ENCODE measurements around the gene BHLHE40. TPM values are rescaled to one million over a fixed set of nuclear protein-coding genes. Genes with fewer than 3 reads are reported as not detected.

BHLHE40 gene
- total RNA-seq, 4 donors from 2014 or later = 13.1 to 28.5 (median 20.2) TPM

DNA sequence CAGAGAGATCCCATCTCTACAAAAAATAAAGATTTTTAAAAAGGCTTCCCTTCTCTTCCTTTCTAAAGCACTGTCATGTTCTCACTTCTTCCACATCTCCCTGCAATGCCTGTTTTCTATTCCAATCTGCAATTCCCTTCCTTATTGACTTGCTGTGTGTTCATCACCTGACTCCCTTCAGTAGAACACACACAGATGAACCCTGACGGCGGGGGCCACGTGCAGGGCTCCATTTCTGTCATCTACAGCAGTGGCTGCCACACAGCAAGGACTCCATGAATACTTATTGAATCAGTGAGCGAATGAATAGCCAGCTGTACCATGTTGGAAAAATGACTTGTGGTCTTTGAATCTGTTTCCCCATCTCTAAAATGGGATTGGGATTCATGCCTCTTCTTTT, 26.1 kb downstream of the BHLHE40 start:
- Histone ChIP-seq H3K4me1 (peaks cover 0 to 3% of the 10 kb centered on the region in 2 donors), H3K27me3 (no peaks in the 10 kb centered on the region), H3K9me3 (no peaks in the 10 kb centered on the region), H3K27ac (no peak overlapping the region), H3K36me3 (no peaks in the 10 kb centered on the region), H3K4me3 (replicated peaks in 1 of 3) (no peak overlapping the region)
- no peak for DNase-seq
- TF ChIP-seq, protein P1, sequence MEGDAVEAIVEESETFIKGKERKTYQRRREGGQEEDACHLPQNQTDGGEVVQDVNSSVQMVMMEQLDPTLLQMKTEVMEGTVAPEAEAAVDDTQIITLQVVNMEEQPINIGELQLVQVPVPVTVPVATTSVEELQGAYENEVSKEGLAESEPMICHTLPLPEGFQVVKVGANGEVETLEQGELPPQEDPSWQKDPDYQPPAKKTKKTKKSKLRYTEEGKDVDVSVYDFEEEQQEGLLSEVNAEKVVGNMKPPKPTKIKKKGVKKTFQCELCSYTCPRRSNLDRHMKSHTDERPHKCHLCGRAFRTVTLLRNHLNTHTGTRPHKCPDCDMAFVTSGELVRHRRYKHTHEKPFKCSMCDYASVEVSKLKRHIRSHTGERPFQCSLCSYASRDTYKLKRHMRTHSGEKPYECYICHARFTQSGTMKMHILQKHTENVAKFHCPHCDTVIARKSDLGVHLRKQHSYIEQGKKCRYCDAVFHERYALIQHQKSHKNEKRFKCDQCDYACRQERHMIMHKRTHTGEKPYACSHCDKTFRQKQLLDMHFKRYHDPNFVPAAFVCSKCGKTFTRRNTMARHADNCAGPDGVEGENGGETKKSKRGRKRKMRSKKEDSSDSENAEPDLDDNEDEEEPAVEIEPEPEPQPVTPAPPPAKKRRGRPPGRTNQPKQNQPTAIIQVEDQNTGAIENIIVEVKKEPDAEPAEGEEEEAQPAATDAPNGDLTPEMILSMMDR (IDR thresholded peaks at IDR 0.05) = no peak
- TF ChIP-seq POLR2A (IDR thresholded peaks at IDR 0.05) = no peak
- WGBS, 2 donors = 48 to 72% methylated on average over 4 of the region's 4 CpGs
- intact Hi-C loops (cut with DNase I) = no loop called here

DNA sequence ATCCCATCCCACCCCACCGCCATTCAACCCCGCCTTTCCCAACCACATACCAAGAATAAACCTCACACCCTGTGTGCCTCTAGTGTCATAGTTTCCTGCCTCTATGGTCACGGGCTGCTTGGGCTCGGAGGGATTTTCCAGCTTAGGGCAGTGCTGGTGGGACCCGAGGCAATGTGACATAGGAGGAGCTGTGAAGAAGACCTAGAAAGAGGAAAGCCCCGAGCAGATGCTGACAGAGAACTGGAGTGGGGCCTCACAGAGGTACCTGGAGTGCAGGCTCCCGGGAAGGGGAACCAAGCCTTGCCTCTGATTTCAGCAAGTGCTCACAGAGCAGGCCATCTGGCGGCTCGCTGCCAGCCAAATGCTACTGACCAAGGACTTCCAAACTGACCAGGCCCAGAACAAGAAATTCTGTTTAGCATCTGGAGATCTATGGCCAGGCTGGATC, 27.5 kb downstream of the BHLHE40 start:
- no peak for DNase-seq
- Histone ChIP-seq H3K4me1 (peaks cover 0 to 3% of the 10 kb centered on the region in 2 donors), H3K36me3 (no peaks in the 10 kb centered on the region), H3K9me3 (no peaks in the 10 kb centered on the region), H3K27me3 (no peaks in the 10 kb centered on the region), H3K4me3 (replicated peaks in 1 of 3) (no peak overlapping the region), H3K27ac (no peak overlapping the region)
- WGBS, 2 donors = 61 to 77% methylated on average over 9 of the region's 9 CpGs
- TF ChIP-seq, protein P1 (IDR thresholded peaks at IDR 0.05) = no peak
- TF ChIP-seq POLR2A (IDR thresholded peaks at IDR 0.05) = no peak
- intact Hi-C loops (cut with DNase I) = no loop called here

DNA sequence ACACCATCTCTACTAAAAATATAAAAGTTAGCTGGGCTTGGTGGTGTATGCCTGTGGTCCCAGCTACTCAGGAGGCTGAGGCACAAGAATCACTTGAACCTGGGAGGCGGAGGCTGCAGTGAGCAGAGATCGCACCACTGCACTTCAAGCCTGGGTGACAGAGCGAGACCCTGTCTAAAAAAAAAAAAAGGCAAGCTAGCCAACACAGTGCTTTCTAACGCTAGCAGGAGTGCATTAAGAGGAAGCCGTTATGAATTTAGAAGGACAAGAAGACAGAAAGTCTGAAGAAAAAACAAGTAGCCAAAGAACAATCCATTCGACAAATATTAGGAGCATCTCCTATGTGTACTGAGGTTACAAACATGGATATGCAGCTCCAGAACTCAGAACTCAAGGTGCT, 28.6 kb downstream of the BHLHE40 start:
- no peak for TF ChIP-seq POLR2A (IDR thresholded peaks at IDR 0.05)
- TF ChIP-seq, protein P1 (IDR thresholded peaks at IDR 0.05) = no peak
- H3K36me3 ChIP-seq = no peaks in the 10 kb centered on the region
- intact Hi-C loops (cut with DNase I) = no loop called here
- no peak for DNase-seq
- peaks cover 0 to 3% of the 10 kb centered on the region in 2 donors for H3K4me1 ChIP-seq
- no peaks in the 10 kb centered on the region for H3K9me3 ChIP-seq
- 74 to 82% methylated on average over 6 of the region's 6 CpGs for WGBS, 2 donors
- H3K27me3 ChIP-seq = no peaks in the 10 kb centered on the region
- H3K27ac ChIP-seq = no peak overlapping the region
- no peak overlapping the region for H3K4me3 ChIP-seq (replicated peaks in 1 of 3)

DNA sequence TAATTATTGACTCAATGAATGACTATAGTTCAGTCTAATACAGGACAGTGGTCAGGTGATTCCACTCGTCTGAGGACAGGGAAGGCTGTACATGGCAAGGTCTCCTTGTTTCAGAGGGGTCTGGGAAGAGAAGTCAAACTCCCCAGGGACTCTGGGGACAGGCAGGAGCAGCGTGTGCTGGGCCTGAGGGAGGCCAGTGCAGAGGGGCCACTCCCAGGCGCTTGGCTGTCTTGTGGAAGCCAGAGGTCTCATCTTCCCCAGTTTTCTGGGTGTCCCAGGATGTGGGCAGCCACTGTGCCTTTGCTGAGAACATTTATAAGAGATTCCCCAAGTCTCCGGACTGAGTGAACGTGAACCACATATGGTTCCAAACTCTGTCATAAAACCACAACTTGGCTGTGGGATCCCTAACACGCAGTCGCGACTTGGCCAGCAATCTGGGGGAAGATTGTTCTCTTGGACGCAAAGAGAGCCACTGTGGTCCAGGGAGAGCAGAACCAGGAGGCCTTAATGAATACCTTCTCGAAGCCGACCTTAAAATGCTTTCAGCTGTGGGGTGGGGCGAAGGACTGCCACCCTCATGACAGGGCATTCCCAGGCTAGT, 30.4 kb downstream of the BHLHE40 start:
- TF ChIP-seq, protein P1 (IDR thresholded peaks at IDR 0.05) = no peak
- TF ChIP-seq POLR2A (IDR thresholded peaks at IDR 0.05) = no peak
- WGBS, 2 donors = 79 to 82% methylated on average over 12 of the region's 12 CpGs
- H3K4me1 ChIP-seq = peaks cover 0 to 3% of the 10 kb centered on the region in 2 donors
- no peak overlapping the region for H3K4me3 ChIP-seq (replicated peaks in 1 of 3)
- intact Hi-C loops (cut with DNase I) = no loop called here
- no peaks in the 10 kb centered on the region for H3K9me3 ChIP-seq
- DNase-seq = no peak
- no peak overlapping the region for H3K27ac ChIP-seq
- H3K36me3 ChIP-seq = no peaks in the 10 kb centered on the region
- H3K27me3 ChIP-seq = no peaks in the 10 kb centered on the region

DNA sequence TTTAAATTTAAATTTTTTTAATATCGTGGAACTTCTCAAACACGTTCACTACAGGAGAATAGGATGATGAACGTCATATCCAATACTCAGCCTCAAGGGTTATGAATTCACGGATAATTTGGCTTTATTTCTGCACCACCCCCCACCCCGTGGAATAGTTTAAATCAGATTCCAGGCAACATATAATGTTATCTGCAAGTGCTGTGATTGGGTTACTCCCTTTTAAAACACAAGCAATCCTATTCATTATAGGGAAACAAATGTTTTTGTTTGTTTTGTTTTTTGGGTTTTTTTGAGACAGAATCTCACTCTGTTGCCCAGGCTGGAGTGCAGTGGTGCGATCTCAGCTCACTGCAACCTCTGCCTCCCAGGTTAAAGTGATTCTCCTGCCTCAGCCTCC, 30.9 kb downstream of the BHLHE40 start:
- intact Hi-C loops (cut with DNase I) = no loop called here
- Histone ChIP-seq H3K9me3 (no peaks in the 10 kb centered on the region), H3K4me3 (replicated peaks in 1 of 3) (no peak overlapping the region), H3K4me1 (peaks cover 0 to 3% of the 10 kb centered on the region in 2 donors), H3K27ac (no peak overlapping the region), H3K27me3 (no peaks in the 10 kb centered on the region), H3K36me3 (no peaks in the 10 kb centered on the region)
- whole genome bisulfite sequencing, 2 donors = 88 to 95% methylated on average over 6 of the region's 6 CpGs
- no peak for DNase-seq
- TF ChIP-seq, protein P1 (IDR thresholded peaks at IDR 0.05) = no peak
- TF ChIP-seq POLR2A (IDR thresholded peaks at IDR 0.05) = no peak
